HT-29 (cell line): ENCODE results near the gene EBP. TPM values are rescaled to one million over a fixed set of nuclear protein-coding genes. Genes with fewer than 3 reads are reported as not detected.
A peak's percentile ranks its signal among the peaks of the same experiment; 100 is the strongest.
"Not testable (repeated sequence)": the region's sequence is repeated elsewhere in the genome, so short reads cannot be mapped to it uniquely, and the experiment has no call there.

Experiments
- DNase-seq: peaks from one replicate; pipeline ENCODE4 v3.0.0-alpha.2; 2015; ENCODE audit warnings: low spot score
- total RNA-seq: library from RNA; depleted of rRNA; stranded (reverse); fragments of >200 nt; shearing (Covaris generic); gene quantifications from 2 replicates; pipeline ENCODE4 v1.2.3, GENCODE V29; 2014

Gene EBP
- total RNA-seq, 1 experiment from 2014 or later = 311 TPM

DNA sequence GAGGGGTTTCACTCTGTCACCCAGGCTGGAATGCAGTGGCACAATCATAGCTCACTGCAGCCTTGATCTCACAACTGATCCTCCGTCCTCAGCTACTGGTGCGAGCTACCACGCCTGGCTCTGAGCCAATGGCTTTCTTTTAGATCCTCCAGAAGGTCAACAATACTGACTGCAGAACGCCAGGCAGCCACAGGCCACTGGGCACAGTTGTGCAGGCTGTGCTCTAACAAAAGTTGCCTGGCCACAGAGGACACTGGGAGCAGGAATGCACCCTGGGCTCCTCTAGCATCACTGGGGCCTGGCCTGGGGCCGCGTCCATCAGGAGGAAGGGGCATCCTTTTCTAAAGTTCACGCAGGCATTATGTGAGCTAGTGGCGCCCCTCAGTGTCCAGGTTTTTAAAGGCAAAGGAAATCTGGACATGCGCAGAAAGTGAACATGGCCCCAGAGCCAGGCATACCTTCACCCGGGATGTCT is 27.7 kb upstream of the EBP start:
- peak; percentile 52 for DNase-seq

DNA sequence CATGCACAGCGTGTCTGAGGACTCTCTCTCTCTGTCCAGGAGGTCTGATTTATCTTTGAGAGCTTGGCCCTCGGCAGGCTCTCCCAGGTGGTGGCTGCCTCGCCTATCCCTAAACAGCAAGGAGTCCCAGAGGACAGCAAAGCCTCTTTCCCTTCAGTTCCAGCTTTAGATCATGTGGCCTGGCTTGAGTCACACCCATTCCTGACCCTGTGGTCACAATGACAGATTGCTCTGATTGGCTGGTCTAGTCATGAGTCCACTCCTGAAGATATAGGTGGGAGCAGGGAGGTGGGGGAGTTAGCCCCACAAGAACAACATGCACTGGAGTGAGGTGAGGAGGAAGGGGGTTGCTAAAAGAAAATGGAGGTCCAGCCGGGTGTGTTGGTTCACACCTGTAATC is 24.9 kb upstream of the EBP start:
- no peak for DNase-seq

GRCh38 chrX:48497871-48498270 is 23.7 kb upstream of the EBP start:
- no peak for DNase-seq

GRCh38 chrX:48498374-48498809 is 23.2 kb upstream of the EBP start:
- no peak for DNase-seq

- DNase-seq = no peak
Observed at GRCh38 chrX:48504261-48504660, 17.3 kb upstream of the EBP start.

- DNase-seq = no peak
Observed at GRCh38 chrX:48505481-48505880, 16.1 kb upstream of the EBP start.

- DNase-seq = no peak
Observed at GRCh38 chrX:48507246-48507645, 14.4 kb upstream of the EBP start.

- peak; percentile 76 for DNase-seq
Observed at GRCh38 chrX:48508400-48509244, 13.0 kb upstream of the EBP start, which contains the start of gene PORCN. Gene PORCN, plus strand, starts transcription at chrX:48508992. Its CDS starts 829 bp downstream, at chrX:48509821.

GRCh38 chrX:48509245-48509590 is 12.4 kb upstream of the EBP start:
- DNase-seq = no peak

- DNase-seq = no peak
Observed at GRCh38 chrX:48509619-48510018, 12.0 kb upstream of the EBP start.

DNA sequence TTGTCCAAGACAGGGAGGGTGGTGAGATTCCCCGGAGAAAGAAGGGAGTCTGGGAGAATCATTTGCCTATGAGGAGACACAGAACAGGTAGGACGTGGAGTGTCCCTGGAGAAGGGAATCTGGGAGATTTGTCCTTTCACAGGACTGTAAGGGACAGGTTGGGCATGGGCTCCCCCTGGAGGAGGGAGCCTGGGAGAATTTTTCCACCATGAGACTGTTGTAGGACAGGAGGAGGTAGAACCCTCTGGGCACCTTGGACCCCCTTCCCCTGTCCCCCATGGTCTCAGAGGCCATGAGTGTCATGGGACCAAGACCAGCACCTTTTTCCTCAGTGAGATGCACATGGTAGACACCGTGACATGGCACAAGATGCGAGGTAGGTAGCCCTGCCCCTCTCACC is 10.0 kb upstream of the EBP start:
- peak; percentile 69 for DNase-seq

GRCh38 chrX:48512371-48512935 is 9.2 kb upstream of the EBP start:
- no peak for DNase-seq

- no peak for DNase-seq
Observed at GRCh38 chrX:48513670-48514069, 7.9 kb upstream of the EBP start.

DNA sequence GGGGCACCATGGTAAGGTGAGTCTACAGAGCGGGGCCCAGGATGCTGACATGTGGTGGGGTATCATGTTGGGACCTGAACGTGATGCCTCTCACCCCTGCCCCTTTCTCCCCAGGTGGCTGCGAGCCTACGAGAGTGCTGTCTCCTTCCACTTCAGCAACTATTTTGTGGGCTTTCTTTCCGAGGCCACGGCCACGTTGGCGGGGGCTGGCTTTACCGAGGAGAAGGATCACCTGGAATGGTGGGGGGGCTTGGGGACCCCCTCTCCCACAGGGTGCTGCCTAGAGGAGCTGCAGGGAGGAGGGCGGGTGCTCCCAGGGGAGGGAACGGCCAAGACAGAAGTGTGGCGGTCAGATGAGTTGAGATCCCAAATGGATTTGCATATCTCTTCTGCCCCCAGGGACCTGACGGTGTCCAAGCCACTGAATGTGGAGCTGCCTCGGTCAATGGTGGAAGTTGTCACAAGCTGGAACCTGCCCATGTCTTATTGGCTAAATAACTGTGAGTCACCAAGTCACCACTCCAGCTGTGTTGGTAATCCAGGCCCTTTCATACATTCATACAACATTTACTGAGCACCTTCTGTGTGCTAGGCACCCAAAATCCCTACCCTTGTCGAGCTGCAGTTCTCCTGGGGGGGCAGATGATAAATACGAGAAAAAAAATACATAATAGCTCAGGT is 7.3 kb upstream of the EBP start:
- no peak for DNase-seq

DNA sequence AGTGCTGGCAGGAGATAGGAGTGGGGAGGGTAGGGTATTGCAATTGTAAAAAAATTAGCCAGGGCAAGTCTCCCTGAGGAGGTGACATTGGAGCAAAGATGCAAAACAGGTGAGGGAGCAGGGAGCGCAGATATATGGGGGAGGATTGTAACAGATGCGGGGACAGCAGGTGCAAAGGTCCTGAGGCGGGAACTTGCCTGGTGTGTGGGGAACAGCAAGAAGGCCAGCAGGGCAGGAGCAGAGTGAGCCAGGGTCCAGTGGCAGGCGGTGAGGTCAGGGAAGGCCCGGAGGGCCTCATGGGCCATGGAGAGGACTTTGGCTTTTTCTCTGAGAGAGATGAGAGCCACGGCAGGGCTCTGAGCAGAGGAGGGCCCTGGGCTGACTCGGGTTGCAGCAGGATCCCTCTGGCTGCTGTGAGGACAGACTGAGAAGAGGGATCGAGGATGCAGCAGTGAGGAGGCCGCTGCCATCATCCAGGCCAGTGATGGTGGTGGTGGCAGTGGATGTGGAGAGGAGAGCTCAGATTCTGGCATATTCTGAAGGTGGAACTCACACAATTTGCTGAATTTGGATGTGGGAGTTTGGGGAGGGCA is 6.6 kb upstream of the EBP start:
- no peak for DNase-seq

- DNase-seq = no peak
Observed at GRCh38 chrX:48515842-48516241, 5.8 kb upstream of the EBP start.

- no peak for DNase-seq
Observed at GRCh38 chrX:48516285-48516684, 5.3 kb upstream of the EBP start.

DNA sequence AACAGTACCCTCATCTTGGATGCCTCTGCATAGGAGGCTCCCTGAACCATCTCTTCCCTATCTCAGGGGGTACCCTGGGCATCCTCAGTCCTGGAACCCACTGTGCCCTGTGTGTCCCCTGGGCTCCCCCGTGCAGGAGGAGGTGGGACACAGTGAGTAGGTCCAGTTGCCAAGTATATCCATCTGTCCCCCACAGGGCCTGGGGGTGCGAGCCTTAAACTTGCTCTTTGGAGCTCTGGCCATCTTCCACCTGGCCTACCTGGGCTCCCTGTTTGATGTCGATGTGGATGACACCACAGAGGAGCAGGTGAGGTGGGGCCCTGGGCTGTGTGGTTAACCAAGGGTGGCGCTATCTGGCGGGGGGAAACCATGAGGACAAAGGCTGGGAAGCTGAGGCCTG is 4.6 kb upstream of the EBP start:
- DNase-seq = no peak

GRCh38 chrX:48519481-48519880 is 2.1 kb upstream of the EBP start:
- DNase-seq = not testable (repeated sequence)

- DNase-seq = no peak
Observed at GRCh38 chrX:48520455-48520854, 1.2 kb upstream of the EBP start.

DNA sequence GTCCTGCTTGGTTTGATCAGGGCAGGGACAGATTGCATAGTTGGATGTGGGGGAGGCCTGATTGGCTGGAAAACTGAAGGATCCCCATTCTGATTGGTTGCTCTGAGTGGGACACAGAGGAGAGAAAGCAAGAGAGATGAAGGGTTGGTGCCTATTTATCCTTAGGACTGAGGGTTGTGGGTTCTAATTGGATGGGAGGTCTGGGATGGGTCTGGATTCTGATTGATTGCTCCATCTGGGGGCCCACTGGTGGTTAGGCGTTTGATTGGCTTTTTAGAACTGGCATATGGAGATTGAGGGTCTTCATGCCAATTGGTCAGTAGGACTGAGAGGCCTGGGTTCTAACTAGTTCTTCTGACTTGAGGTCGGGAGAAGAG is 644 bp upstream of the EBP start:
- no peak for DNase-seq

GRCh38 chrX:48522291-48522690 is 683 bp downstream of the EBP start:
- DNase-seq = peak; percentile 11
